Ishikawa (cell line): ENCODE measurements around the gene SMYD3.

Experiments used
- CREB1 ChIP-seq: IDR thresholded peaks from 2 replicates; pipeline ENCODE4 v1.6.1; 2012; ENCODE audit warnings: low read depth
- EGR1 ChIP-seq: IDR thresholded peaks from 2 replicates; pipeline ENCODE4 v1.6.1; 2012
- EP300 ChIP-seq: IDR thresholded peaks from 2 replicates; pipeline ENCODE4 v1.6.1; 2012; ENCODE audit warnings: borderline replicate concordance
- RAD21 ChIP-seq: IDR thresholded peaks from 2 replicates; pipeline ENCODE4 v1.6.1; 2012; ENCODE audit warnings: low read depth
- TAF1 ChIP-seq: IDR thresholded peaks from 2 replicates; pipeline ENCODE4 v1.6.1; 2012; ENCODE audit warnings: low read depth, mild to moderate bottlenecking
- TCF12 ChIP-seq: IDR thresholded peaks from 2 replicates; pipeline ENCODE4 v1.6.1; 2012; ENCODE audit warnings: low read depth
- USF1 ChIP-seq: IDR thresholded peaks from 2 replicates; pipeline ENCODE4 v1.6.1; 2012
- YY1 ChIP-seq: IDR thresholded peaks from 2 replicates; pipeline ENCODE4 v1.6.1; 2012; ENCODE audit warnings: low read depth
- TF ChIP-seq, protein P1 (sequence below): IDR thresholded peaks from 2 replicates; pipeline ENCODE4 v1.6.1; 2012; ENCODE audit warnings: low read depth, mild to moderate bottlenecking

DNA sequence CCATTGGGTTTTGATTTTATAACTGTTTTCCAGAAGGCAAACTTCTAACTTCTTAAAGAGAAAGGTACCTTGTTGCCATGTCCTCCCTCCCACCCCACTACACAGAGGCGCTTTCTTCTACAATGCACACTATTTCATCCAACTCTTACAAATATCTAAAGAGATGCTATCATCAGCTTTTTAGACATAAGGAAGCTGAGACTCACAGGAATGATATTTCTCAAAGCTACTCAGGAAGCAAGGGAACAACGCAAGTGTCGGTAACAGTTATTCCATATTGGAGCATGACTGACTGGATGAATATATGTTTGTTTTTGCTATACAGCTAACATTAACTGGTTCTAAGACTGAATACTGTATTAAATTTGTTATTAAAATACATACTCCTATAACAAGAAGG, 318.0 kb downstream of the SMYD3 start:
- TF ChIP-seq EGR1 (no peak), TCF12 (no peak), USF1 (no peak), TAF1 (no peak), CREB1 (no peak), YY1 (no peak), RAD21 (no peak), EP300 (no peak)
- TF ChIP-seq, protein P1, sequence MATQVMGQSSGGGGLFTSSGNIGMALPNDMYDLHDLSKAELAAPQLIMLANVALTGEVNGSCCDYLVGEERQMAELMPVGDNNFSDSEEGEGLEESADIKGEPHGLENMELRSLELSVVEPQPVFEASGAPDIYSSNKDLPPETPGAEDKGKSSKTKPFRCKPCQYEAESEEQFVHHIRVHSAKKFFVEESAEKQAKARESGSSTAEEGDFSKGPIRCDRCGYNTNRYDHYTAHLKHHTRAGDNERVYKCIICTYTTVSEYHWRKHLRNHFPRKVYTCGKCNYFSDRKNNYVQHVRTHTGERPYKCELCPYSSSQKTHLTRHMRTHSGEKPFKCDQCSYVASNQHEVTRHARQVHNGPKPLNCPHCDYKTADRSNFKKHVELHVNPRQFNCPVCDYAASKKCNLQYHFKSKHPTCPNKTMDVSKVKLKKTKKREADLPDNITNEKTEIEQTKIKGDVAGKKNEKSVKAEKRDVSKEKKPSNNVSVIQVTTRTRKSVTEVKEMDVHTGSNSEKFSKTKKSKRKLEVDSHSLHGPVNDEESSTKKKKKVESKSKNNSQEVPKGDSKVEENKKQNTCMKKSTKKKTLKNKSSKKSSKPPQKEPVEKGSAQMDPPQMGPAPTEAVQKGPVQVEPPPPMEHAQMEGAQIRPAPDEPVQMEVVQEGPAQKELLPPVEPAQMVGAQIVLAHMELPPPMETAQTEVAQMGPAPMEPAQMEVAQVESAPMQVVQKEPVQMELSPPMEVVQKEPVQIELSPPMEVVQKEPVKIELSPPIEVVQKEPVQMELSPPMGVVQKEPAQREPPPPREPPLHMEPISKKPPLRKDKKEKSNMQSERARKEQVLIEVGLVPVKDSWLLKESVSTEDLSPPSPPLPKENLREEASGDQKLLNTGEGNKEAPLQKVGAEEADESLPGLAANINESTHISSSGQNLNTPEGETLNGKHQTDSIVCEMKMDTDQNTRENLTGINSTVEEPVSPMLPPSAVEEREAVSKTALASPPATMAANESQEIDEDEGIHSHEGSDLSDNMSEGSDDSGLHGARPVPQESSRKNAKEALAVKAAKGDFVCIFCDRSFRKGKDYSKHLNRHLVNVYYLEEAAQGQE, result no peak
